ENCODE results near the gene ID3.
A peak's percentile ranks its signal among the peaks of the same experiment; 100 is the strongest.
"Not testable (repeated sequence)": the region's sequence is repeated elsewhere in the genome, so short reads cannot be mapped to it uniquely, and the experiment has no call there.

Gene ID3

GRCh38 chr1:23546897-23547584 lies 12.3 kb downstream of the ID3 start:
- no peak for DNase-seq (ENCODE audit: low read depth, low spot score)
- no peak overlapping the region for H3K4me3 ChIP-seq (ENCODE audit: low read depth, low read length)
- in situ Hi-C loops (cut with HindIII; ENCODE audit: low sequenced_read_pairs) = no loop called here
- no peak for TF ChIP-seq CTCF (IDR thresholded peaks at IDR 0.05; ENCODE audit: low read depth, low read length)

- TF ChIP-seq CTCF (IDR thresholded peaks at IDR 0.05; ENCODE audit: low read depth, low read length) = no peak
- no peak overlapping the region for H3K4me3 ChIP-seq (ENCODE audit: low read depth, low read length)
- in situ Hi-C loops (cut with HindIII; ENCODE audit: low sequenced_read_pairs) = no loop called here
- no peak for DNase-seq (ENCODE audit: low read depth, low spot score)
Measured at GRCh38 chr1:23545851-23546250, 13.4 kb downstream of the ID3 start.

- no peak overlapping the region for H3K4me3 ChIP-seq (ENCODE audit: low read depth, low read length)
- DNase-seq (ENCODE audit: low read depth, low spot score) = peak; percentile 80
- peak; percentile 83 for TF ChIP-seq CTCF (IDR thresholded peaks at IDR 0.05; ENCODE audit: low read depth, low read length)
- in situ Hi-C loops (cut with HindIII; ENCODE audit: low sequenced_read_pairs) = no loop called here
Measured at GRCh38 chr1:23544444-23545389, 14.6 kb downstream of the ID3 start.

- in situ Hi-C loops (cut with HindIII; ENCODE audit: low sequenced_read_pairs) = no loop called here
- no peak overlapping the region for H3K4me3 ChIP-seq (ENCODE audit: low read depth, low read length)
- TF ChIP-seq CTCF (IDR thresholded peaks at IDR 0.05; ENCODE audit: low read depth, low read length) = no peak
- no peak for DNase-seq (ENCODE audit: low read depth, low spot score)
Measured at GRCh38 chr1:23543707-23544443, 15.4 kb downstream of the ID3 start.

- DNase-seq (ENCODE audit: low read depth, low spot score); in situ Hi-C loops (cut with HindIII; ENCODE audit: low sequenced_read_pairs); H3K4me3 ChIP-seq (ENCODE audit: low read depth, low read length): not testable (repeated sequence)
Measured at GRCh38 chr1:23542940-23543339, 16.4 kb downstream of the ID3 start.

GRCh38 chr1:23539698-23540266 lies 19.5 kb downstream of the ID3 start:
- in situ Hi-C loops (cut with HindIII; ENCODE audit: low sequenced_read_pairs) = no loop called here
- H3K4me3 ChIP-seq (ENCODE audit: low read depth, low read length) = no peak overlapping the region
- peak; percentile 98 for TF ChIP-seq CTCF (IDR thresholded peaks at IDR 0.05; ENCODE audit: low read depth, low read length)
- DNase-seq (ENCODE audit: low read depth, low spot score) = peak; percentile 91

All from astrocyte of the spinal cord (primary cell).